Measurements from ENCODE around the gene THAP5.

The THAP5 gene, protein sequence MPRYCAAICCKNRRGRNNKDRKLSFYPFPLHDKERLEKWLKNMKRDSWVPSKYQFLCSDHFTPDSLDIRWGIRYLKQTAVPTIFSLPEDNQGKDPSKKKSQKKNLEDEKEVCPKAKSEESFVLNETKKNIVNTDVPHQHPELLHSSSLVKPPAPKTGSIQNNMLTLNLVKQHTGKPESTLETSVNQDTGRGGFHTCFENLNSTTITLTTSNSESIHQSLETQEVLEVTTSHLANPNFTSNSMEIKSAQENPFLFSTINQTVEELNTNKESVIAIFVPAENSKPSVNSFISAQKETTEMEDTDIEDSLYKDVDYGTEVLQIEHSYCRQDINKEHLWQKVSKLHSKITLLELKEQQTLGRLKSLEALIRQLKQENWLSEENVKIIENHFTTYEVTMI

DNA sequence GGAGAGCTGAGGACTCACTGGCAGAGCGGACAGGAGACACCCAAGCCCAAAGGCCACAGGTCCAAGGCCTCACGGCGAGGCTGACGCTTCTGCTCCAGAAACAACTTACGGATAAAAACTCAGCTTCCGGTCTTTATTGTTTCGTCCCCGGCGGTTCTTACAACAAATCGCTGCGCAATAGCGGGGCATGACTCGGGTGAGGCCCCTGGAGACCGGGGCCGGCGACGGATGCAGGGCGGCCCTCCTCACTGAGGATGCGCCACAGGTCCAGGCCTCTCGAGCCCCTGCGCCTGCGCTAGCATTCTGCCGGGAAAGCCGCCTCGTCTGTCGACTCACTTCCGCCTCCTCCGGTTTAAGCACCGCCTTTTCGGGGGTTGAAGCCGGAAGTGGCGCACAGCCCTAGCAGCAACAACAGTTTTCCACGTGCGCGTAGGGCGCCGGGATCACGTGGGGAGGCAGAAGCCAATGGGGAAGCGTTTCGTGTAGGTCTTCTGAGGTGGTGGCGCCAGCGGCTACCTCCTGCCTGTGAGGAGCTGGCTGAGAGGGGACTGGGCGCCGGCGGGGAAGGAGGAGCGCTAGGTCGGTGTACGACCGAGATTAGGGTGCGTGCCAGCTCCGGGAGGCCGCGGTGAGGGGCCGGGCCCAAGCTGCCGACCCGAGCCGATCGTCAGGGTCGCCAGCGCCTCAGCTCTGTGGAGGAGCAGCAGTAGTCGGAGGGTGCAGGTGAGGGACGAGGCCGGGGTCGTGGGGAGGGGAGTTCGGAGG lies at the start of gene THAP5, which contains the start of gene DNAJB9:
TSS of gene THAP5 (minus strand) at position 326 of the 765 bp plus-strand sequence. CDS start at position 189, 137 bp downstream.
TSS of gene DNAJB9 (plus strand) at position 494 of the 765 bp plus-strand sequence. CDS start 1,853 bp downstream, outside the sequence.
- peak; percentile 100 for DNase-seq (ENCODE audit: low spot score)

DNA sequence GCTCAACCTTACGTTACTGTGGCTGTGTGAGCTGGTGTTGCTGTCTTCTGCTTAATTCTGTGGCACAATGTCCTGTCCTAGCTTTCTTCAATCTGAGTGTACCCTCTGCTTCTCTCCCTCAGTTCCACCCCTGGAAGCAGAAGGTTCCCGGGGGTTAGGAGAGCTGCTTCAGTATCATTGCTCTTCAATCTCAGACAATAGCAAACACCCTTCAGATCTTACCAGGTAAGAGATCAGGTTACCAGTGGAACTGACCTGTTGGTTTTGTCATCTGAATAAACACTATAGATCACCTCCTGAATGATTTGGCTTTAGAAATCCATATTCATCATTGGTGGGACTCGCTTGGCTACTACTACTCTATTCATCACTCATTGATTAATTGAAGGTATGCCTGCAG lies 48.5 kb upstream of the THAP5 start:
- DNase-seq (ENCODE audit: low spot score): no peak

DNA sequence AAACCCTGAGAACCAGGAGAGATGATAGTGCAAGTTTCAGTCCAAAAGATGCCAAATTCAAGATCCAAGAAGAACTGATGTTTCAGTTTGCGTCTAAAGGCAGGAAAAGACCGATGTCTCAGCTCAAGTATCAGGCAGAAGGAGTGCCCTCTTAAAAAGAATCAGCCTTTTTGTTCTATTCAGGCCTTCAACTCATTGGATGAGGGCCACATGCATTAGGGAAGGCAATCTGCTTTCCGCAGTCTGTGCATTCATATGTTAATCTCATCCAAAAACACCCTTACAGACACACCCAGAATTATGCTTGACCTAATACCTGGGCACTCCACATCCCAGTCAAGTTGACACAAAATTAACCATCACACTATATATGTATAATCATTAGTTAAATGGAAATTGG lies 45.4 kb upstream of the THAP5 start:
- no peak for DNase-seq (ENCODE audit: low spot score)

DNA sequence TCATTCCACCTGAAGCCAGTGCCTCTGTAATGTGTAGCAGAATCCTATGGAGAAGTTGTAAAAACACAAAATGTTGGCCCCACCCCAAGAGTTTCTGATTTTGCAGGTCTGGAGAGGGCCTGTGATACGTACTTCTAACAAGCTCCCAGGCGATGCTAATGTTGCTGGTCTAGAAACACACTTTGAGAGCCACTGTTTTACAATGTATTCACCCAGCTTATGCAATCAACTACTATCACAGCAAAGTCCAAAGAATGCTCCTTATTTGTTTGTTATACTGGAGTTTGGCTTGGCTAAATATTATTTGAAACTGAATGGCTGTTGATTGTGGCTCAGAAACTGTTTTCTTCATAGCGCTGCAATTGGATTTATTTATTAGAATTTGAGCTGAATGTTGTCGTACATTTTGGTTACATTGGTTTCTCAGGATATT lies 44.5 kb upstream of the THAP5 start:
- DNase-seq (ENCODE audit: low spot score): no peak

DNA sequence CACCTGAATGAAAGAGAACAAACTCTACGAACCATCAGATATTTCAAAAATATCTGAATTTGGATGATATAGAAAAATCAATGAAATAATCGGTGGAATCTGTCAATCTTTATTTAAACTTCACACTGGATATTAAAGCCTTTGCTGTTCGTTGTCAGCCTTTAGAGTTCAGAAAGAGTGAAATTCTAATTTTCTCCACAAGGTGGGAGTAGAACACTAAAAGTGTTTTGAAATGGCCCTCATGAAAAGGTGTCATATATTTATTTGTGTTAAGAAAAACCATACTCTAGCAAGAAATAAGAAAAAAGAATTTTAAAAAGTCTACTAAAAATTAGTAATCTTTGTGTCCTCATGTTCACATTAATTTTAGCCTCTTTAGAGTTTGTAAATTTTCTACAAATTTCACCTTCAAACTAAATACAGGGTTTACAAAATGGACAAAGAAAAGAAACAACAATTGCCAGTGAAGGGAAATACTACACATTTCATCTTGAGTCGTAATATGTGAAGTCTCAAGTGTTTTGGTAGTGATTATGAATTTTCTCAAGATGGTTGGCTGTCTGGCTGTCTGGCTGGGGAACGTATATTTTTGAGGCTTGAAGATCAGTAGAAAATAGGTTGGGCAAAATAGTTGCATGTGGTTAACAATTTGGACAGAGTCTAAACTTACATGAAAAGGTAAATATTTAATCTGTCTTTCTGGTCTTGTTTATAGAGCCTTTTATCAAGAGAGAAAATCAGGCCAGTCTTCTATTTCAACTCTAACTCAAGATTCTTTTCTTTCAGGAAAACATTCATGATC lies 43.8 kb upstream of the THAP5 start:
- DNase-seq (ENCODE audit: low spot score): peak; percentile 49

DNA sequence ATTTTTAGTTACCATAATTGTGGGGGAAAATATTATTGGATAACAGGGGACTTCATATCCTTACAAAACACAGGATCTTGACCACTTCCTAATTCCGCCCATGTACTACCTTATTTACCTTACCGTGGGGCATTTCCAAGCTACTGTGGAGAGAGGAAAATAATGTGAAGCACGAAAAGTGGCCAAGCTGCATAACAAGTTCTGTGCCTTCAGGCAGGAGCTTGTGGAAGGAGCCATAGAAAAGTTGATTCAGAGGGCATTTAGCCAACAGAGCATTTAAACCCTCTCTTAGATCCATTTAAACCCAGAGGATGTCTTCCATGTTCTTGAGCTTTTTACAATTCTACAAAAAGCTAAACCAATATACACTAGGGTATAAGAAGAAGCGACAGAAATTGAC lies 41.8 kb upstream of the THAP5 start:
- DNase-seq (ENCODE audit: low spot score): no peak

DNA sequence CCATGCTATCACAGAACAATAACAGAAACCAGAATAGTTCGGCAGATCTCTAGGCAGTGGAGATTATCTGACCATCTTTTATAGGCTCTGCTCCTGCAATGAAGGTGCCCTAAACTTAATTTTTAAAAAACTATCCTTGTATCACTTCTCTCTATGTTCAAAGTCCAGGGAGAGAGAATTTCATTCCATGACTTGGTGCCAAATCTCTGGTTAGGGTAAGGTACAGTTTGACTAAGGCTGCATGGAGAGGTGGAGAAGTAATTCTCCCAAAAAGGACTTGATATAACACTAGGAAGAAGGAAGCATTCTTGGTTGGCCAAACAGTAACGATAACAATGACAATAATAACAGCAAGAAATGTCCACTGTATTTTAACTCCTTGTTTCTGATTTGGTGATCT lies 40.1 kb upstream of the THAP5 start:
- DNase-seq (ENCODE audit: low spot score): no peak

DNA sequence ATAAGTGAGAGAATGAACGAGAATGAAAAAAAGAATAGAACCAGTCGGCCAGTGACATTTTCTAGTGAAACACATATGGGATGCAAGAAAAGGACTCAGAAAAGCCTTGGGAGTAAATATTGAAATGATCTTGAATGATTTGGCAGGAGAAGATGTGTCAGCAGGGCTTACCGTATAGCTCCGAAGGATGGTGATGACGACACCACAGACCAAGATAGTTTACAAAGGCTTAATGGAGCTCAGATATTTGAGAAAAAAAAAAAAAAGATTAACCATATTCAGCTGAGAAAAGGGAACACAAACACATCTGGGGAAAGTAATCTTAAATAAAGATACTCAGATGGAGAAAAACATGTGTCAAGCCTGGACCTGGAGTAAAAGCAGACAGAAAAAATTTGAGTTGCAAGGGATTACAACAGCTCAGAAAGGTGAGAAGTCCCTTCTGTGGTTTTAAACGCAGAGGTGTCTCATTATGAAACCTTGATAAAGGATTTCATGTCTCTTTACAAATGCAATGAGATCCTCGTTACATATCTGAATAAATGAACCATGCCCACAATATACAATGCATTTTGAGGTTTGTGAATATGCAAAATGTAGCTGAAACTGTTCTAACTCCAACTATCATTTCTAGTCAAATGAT lies 36.2 kb upstream of the THAP5 start:
- no peak for DNase-seq (ENCODE audit: low spot score)

DNA sequence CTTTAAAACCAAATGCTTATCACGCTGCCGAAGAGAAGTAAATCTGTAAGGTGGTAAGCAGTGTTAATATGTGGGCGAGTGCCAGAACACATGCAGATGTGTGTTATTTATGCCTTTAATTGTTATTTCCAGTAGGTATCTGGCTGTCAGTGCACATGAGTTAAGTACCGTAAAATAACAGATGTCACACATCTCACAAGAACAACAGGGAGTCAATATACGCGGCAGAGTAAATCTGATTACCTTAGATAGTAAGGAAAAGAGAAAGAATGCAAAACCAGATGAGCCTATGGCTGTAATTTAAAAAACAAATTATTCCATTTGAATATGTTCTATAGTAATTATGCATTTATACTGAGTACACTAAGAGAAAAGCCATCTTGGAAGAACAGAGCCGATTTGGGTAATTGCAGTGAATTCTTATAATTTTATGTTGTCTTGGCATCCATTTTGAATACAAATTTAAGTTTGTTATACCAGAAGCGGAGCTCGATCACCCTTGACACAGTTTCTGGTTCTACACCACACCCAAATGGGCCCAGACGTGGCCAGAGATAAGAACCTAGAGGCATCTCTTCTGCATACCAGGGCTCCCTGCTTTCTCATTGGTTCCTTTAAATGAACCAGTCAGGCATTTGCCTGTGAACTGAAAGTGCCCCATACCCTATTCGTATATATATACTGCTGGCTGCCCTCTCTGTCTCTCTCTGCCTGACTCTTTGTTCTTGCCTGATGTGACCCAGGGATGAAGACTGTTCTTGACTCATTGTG lies 35.0 kb upstream of the THAP5 start:
- no peak for DNase-seq (ENCODE audit: low spot score)

DNA sequence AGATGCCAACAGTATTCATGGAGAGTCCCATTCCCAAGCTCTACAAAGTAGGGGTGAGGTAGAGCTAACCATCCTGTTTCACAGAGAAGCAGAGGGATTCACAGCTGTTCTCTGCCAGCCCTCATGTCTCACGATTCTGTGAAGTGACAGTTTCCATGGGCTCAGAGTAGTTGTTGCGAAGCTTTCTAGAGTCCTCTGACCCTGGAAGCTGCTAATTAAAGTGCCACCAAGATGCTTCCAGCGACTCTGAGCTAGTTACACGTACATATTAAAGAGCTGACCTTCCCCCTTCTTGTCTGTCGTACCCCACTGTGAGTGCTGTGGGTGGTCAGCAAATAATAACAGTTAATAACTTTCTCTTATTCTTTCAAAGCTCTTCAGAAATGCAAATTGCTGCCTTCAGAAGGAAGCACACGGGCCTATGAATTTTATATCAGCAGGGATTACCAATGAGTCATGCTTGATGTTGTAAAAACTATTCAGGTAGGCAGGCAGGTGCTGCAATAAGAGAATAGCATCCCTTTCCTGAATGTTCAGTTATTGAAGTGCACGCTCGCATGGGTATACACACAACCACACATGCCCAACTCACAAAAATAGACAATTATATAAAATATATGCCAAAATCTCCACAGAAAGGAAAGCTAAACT lies 34.3 kb upstream of the THAP5 start:
- DNase-seq (ENCODE audit: low spot score): no peak

DNA sequence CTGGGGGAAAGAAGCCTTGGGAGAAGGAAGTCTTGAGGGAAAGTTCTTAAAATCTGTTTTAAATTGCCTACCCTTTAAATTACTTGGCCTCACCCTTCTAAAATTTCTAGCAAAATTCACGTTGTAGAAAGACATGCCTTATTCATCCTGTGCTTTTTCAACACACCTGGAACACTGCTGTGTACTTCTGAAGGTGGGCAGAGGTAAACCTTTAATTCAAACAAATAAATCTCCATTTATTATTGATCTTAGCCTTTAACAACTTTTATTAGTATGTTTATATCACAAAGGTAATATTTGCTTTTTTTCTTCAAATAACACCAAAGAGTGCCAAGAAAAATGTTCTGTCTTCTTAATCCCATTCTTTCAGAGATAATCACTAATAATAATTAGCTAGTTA lies 30.9 kb upstream of the THAP5 start:
- no peak for DNase-seq (ENCODE audit: low spot score)

DNA sequence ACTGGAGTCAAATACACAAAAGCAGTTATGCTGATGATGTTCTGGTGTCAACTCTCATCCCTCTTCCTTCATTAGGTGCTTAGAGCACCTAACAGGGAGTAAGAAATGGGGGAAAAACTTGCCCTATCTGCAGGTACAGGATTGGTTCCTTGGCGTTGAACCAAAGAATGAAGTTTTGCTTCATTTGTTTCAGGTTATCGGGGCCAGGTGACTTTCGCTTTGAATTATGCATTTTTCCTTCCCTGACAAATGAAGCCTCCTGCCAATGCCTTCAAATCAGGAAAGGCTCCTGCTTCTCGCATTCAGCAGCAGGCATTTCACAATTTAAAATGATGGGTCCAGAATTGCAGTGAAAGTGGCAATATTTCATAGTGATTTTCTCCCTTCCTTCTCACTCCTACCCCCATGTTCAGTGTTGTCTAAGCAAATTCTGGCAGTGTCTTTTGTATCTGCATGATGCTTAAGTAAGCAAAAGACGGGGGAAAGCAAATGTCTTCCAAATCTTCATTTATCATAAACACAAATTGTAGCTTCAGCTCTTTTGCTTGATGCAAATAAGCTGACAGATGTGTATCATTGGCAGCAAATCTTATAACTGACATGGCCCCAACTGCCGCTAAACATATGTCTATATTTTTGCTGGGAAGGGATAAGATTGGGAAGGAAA lies 29.5 kb upstream of the THAP5 start:
- no peak for DNase-seq (ENCODE audit: low spot score)

DNA sequence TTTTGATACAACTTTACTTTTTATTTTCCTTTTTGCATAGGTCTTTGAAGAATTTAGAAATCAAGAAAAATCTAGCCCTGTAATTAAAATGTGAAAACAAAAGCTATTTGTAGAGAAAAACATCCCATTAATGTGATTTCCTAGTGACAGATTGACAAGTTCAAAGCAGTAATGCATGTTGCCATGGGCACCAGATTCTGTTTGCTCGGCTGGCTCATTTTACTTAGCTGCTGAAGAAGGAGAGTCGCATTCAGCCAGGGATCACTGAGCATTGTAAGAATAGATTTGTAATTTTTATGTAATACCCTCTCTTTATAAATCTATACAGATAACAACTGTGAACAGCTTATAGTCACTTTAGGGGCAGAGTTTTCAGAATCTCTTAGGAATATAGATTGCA lies 28.6 kb upstream of the THAP5 start:
- DNase-seq (ENCODE audit: low spot score): peak; percentile 68

DNA sequence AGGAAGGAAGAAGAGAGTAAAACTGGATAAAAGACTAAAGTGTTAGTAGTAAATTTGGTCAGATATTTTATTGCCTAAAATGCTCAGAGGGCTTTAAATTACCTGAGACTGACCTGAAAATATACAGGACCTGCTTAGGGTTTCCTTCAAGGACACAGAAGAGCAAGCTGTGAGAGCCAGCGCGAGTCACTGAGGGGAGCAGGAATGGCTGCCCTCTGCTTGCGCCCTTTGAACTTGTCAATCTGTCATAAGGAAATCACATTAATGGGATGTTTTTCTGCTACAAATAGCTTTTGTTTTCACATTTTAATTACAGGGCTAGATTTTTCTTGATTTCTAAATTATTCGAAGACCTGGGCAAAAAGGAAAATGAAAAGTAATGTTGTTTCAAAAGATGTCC lies 27.1 kb upstream of the THAP5 start:
- no peak for DNase-seq (ENCODE audit: low spot score)

DNA sequence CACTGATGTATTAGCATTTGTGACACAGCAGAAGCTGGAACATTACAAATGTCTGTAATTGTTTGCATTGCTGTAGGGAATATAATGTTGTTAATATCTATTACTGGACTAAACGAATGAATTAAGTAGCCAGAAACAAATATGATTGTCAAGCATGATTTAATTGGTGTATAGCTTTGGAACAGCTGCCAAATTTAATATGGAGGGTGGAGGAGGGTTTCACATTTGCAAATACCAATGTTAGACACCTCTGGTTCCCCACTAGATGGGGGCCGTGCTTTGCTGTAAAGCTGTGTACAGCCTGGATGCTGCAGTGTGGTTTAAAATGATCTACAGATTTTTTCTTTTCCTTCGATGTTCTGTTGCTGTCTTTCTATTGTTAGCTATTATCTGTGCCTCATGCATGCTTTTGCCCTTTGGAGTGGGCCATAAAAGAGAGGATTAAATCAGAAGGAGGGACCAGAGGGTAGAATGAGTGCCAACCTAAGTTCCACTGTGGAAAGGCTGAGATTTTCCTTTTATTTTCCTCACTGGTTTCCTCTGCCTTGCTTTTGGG lies 23.2 kb upstream of the THAP5 start:
- peak; percentile 74 for DNase-seq (ENCODE audit: low spot score)

DNA sequence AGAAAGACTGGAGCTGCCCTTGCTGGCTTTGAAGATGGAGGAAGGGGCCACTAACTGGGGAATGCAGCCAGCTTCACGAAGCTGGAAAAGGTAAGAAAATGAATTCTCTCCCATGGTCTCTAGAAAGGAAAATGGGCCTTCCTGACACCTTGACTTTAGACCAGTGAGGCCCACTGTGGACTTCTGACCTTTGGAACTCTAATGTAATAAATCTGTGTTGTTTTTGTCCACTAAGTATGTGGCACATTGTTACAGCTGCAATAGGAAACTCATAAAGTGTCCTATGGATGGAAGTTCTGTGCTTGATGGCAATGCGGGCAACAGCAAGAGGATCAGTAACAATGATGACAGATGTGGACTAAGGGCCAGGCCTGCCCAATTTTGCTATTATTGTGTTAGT lies 21.1 kb upstream of the THAP5 start:
- no peak for DNase-seq (ENCODE audit: low spot score)

DNA sequence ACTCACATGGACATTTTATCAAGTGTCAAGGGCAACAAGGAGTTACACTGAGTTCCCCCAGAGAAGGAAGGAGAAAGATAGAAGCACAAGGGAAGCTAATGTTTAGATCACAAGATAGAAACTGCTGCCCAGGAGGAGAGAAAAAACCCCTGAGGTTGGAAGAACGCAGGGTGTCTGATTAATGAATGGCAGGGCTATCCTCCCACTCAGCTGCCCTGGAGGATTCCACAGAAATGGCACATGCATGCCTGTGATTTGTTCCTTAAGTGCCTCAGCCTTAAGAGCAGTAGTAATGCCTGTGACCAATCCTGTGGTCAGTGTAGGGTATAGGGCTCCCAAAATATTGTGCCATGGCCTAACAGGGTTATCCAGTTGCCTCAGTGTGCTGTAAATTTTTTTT lies 20.4 kb upstream of the THAP5 start:
- DNase-seq (ENCODE audit: low spot score): no peak

DNA sequence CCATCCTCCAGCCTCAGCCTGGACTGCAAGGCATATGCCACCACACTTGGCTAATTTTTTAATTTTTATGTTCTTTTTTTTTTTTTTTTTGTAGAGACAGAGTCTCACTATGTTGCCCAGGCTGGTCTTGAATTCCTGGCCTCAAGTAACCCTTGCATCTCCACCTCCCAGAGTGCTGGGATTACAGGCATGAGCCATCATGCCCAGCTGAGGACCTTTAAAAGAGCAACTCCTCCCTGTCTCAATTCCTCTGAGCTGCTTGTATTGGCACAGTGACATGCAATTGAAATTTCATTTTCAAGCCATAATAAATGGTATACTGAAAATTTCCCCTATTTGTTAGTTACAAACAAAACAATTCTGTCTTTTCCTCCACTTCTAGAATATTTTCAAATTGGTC lies 19.7 kb upstream of the THAP5 start:
- DNase-seq (ENCODE audit: low spot score): no peak

DNA sequence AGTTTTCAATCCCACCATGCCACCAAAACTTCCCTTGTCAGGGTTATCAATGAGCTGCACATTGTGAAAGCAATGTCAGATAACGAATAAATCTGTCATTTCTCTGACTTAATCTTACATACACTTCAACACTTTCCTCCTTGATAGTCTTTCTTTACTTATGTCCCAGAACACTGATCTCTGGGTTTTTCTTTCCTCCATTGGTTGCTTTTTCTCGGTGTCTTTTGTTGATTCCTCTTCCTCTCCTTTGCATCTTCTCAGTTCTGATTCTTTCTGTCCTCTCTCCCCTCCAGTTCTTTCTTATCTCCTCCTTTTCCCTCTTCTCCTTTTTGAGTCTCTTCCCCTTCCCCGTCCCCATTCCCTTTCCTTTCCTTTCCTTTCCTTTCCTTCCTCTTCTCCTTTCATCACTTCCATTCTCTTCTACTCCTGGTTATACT lies 16.8 kb upstream of the THAP5 start:
- DNase-seq (ENCODE audit: low spot score): no peak

DNA sequence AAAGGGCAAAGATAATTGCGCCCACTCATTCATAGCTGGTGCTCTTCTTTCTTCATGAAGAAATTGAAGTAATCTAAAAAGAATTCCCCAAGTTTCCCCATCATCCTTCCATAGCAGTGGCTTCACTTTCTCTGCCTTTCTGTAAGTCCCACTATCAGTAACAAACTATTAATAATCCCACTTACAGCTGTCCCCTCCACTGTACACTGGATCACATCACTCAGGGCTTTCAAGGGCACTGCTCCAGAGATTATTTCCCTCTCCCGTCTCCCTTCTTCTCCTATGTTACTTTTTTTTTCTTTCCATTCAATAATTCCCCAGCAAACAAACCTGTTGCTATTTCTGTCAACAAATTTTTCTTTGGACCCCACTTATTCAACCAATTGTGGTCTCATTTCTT lies 16.3 kb upstream of the THAP5 start:
- no peak for DNase-seq (ENCODE audit: low spot score)

All from Ammon's horn (tissue), 1 donor.